Hindlimb muscle (tissue), 1 donor: ENCODE results near the gene EGFL8. TPM values are rescaled to one million over a fixed set of nuclear protein-coding genes. Genes with fewer than 3 reads are reported as not detected.
"Not testable (repeated sequence)": the region's sequence is repeated elsewhere in the genome, so short reads cannot be mapped to it uniquely, and the experiment has no call there.

Source experiments
- DNase-seq: peaks from one replicate; pipeline ENCODE4 v3.0.0-alpha.2; 2013
- polyA plus RNA-seq: library from polyadenylated mRNA; unstranded; fragments of 120-200 nt; gene quantifications from one replicate; pipeline ENCODE4 v1.2.1, GENCODE V29; 2013; ENCODE audit not compliant: insufficient read length

Gene EGFL8
- polyA plus RNA-seq, 1 donor: 29.5 TPM

GRCh38 chr6:32198345-32198696, 33.9 kb downstream of the EGFL8 start:
- no peak for DNase-seq

GRCh38 chr6:32198866-32199265, 34.5 kb downstream of the EGFL8 start:
- no peak for DNase-seq

GRCh38 chr6:32200711-32201475, 36.5 kb downstream of the EGFL8 start:
- no peak for DNase-seq

GRCh38 chr6:32202186-32202585, 37.8 kb downstream of the EGFL8 start:
- no peak for DNase-seq

- no peak for DNase-seq
Observed at GRCh38 chr6:32203426-32204267, 39.3 kb downstream of the EGFL8 start.

GRCh38 chr6:32204268-32204715, 39.9 kb downstream of the EGFL8 start:
- DNase-seq: no peak

GRCh38 chr6:32208996-32209395, 44.6 kb downstream of the EGFL8 start:
- DNase-seq: no peak

- DNase-seq: no peak
Observed at GRCh38 chr6:32210191-32210601, 45.8 kb downstream of the EGFL8 start.

GRCh38 chr6:32211432-32211831, 47.0 kb downstream of the EGFL8 start:
- DNase-seq: not testable (repeated sequence)

GRCh38 chr6:32212076-32212760, 47.8 kb downstream of the EGFL8 start:
- no peak for DNase-seq

GRCh38 chr6:32213649-32214048, 49.3 kb downstream of the EGFL8 start:
- DNase-seq: no peak

GRCh38 chr6:32214126-32214525, 49.7 kb downstream of the EGFL8 start:
- DNase-seq: no peak

GRCh38 chr6:32215617-32216016, 51.2 kb downstream of the EGFL8 start:
- DNase-seq: no peak

GRCh38 chr6:32216285-32216684, 51.9 kb downstream of the EGFL8 start:
- no peak for DNase-seq

GRCh38 chr6:32216998-32217397, 52.6 kb downstream of the EGFL8 start:
- DNase-seq: no peak

Other genes with a start within 250 kb of the EGFL8 start
- 11.1 TPM for gene C2, start 236.9 kb upstream of the EGFL8 start, polyA plus RNA-seq
- 1.7 TPM for gene CFB, start 218.5 kb upstream of the EGFL8 start, polyA plus RNA-seq
- 69.7 TPM for gene NELFE, start 205.6 kb upstream of the EGFL8 start, polyA plus RNA-seq
- gene SKIC2, start 205.4 kb upstream of the EGFL8 start, polyA plus RNA-seq: 28.5 TPM
- 16.8 TPM for gene DXO, start 192.5 kb upstream of the EGFL8 start, polyA plus RNA-seq
- 55.9 TPM for gene C4A, start 182.5 kb upstream of the EGFL8 start, polyA plus RNA-seq
- 67.2 TPM for gene C4B, start 149.8 kb upstream of the EGFL8 start, polyA plus RNA-seq
- 1.8 TPM for gene CYP21A2, start 126.2 kb upstream of the EGFL8 start, polyA plus RNA-seq
- gene TNXB, start 55.3 kb upstream of the EGFL8 start, polyA plus RNA-seq: 125 TPM
- gene ATF6B, start 36.3 kb upstream of the EGFL8 start, polyA plus RNA-seq: 49.0 TPM
- 3.6 TPM for gene FKBPL, start 34.3 kb upstream of the EGFL8 start, polyA plus RNA-seq
- gene PRRT1, start 12.7 kb upstream of the EGFL8 start, polyA plus RNA-seq: 1.6 TPM
- gene PPT2, start 10.5 kb upstream of the EGFL8 start, polyA plus RNA-seq: 42.8 TPM
- gene AGPAT1, start 11.5 kb downstream of the EGFL8 start, polyA plus RNA-seq: 66.1 TPM
- gene RNF5, start 13.8 kb downstream of the EGFL8 start, polyA plus RNA-seq: 50.9 TPM
- gene AGER, start 19.7 kb downstream of the EGFL8 start, polyA plus RNA-seq: 6.7 TPM
- gene PBX2, start 25.6 kb downstream of the EGFL8 start, polyA plus RNA-seq: 109 TPM
- gene GPSM3, start 28.0 kb downstream of the EGFL8 start, polyA plus RNA-seq: 9.9 TPM
- 25.1 TPM for gene NOTCH4, start 59.5 kb downstream of the EGFL8 start, polyA plus RNA-seq
- not detected for gene TSBP1, start 207.3 kb downstream of the EGFL8 start, polyA plus RNA-seq
- 0.28 TPM for gene BTNL2, start 242.6 kb downstream of the EGFL8 start, polyA plus RNA-seq